Adipocyte (in vitro differentiated cells): ENCODE measurements around the gene CDYL2.
"Not testable (repeated sequence)": the region's sequence is repeated elsewhere in the genome, so short reads cannot be mapped to it uniquely, and the experiment has no call there.

ENCODE experiments used
- DNase-seq: peaks from one replicate; pipeline ENCODE4 v3.0.0-alpha.2; 2015; ENCODE audit warnings: low read depth
- H3K27me3 ChIP-seq: replicated peaks from 2 replicates; pipeline ENCODE4 v1.7.0; 2013; ENCODE audit warnings: mild to moderate bottlenecking, low read length, moderate library complexity; ENCODE audit not compliant: control insufficient read depth, insufficient read depth
- H3K36me3 ChIP-seq: 2 replicates; pipeline ENCODE4 v1.7.0; 2013; ENCODE audit warnings: low read length, mild to moderate bottlenecking, moderate library complexity; ENCODE audit not compliant: control insufficient read depth, insufficient read depth, severe bottlenecking
- H3K4me1 ChIP-seq: 2 replicates; pipeline ENCODE4 v1.7.0; 2013; ENCODE audit warnings: mild to moderate bottlenecking, low read length, moderate library complexity; ENCODE audit not compliant: control insufficient read depth, insufficient read depth
- H3K4me3 ChIP-seq: 2 replicates; pipeline ENCODE4 v1.7.0; 2013; ENCODE audit warnings: mild to moderate bottlenecking, low read length, moderate library complexity
- H3K9ac ChIP-seq: 2 replicates; pipeline ENCODE4 v1.7.0; 2013; ENCODE audit warnings: mild to moderate bottlenecking, low read length, moderate library complexity
- H3K9me3 ChIP-seq: 2 replicates; pipeline ENCODE4 v1.7.0; 2013; ENCODE audit warnings: mild to moderate bottlenecking, low read length, moderate library complexity; ENCODE audit not compliant: control insufficient read depth

CDYL2 gene

DNA sequence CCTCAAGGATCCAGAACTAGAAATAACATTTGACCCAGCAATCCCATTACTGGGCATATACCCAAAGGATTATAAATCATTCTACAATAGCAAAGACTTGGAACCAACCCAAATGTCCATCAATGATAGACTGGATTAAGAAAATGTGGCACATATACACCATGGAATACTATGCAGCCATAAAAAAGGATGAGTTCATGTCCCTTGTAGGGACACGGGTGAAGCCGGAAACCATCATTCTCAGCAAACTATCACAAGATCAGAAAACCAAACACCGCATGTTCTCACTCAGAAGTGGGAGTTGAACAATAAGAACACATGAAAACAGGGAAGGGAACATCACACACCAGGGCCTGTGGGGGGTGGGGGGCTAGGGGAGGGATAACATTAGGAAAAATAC, 17.8 kb downstream of the CDYL2 start:
- H3K4me1 ChIP-seq, DNase-seq, H3K36me3 ChIP-seq, H3K4me3 ChIP-seq, H3K9ac ChIP-seq, H3K27me3 ChIP-seq: not testable (repeated sequence)
- H3K9me3 ChIP-seq: peaks cover 15% of the 10 kb centered on the region

DNA sequence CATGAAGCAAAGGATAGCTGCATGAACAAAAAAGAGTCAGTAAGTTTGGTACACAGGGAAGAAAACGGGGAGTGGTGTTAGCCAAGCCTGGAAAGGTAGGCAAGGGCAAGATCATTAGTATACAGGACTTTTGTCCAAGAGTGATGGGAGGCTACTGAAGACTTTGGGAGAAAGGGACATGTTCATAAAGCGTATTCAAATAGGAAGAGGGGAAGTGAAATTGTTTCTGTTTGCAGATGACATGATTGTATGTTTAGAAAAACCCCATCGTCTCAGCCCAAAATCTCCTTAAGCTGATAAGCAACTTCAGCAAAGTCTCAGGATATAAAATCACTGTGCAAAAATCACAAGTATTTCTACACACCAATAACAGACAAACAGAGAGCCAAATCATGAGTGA, 19.4 kb downstream of the CDYL2 start:
- H3K4me3 ChIP-seq: no peak overlapping the region
- no peaks in the 10 kb centered on the region for H3K27me3 ChIP-seq
- DNase-seq: no peak
- peaks cover 20% of the 10 kb centered on the region for H3K9me3 ChIP-seq
- peaks cover 6% of the 10 kb centered on the region for H3K4me1 ChIP-seq
- no peaks in the 10 kb centered on the region for H3K36me3 ChIP-seq
- H3K9ac ChIP-seq: no peak overlapping the region

DNA sequence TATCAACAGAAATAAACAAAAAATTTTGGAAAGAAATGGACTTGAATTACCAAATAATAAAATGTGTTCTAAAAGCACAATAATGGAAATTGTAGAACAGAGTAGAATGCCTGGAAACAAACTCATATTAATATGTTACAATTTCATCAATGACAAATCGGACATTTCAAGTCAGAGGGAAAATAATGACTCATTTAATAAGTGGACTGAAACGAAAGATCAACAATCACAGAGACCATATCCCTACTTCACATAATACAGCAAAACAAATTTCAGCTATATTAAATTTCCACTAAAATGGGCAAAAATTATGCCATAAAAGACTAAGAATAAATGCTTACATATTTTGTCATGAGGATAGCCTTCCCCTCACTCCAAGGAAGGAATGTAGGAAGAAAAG, 25.7 kb downstream of the CDYL2 start:
- no peak for DNase-seq
- no peaks in the 10 kb centered on the region for H3K4me1 ChIP-seq
- no peak overlapping the region for H3K9ac ChIP-seq
- peaks cover 20% of the 10 kb centered on the region for H3K9me3 ChIP-seq
- no peak overlapping the region for H3K4me3 ChIP-seq
- no peaks in the 10 kb centered on the region for H3K36me3 ChIP-seq
- H3K27me3 ChIP-seq: no peaks in the 10 kb centered on the region

DNA sequence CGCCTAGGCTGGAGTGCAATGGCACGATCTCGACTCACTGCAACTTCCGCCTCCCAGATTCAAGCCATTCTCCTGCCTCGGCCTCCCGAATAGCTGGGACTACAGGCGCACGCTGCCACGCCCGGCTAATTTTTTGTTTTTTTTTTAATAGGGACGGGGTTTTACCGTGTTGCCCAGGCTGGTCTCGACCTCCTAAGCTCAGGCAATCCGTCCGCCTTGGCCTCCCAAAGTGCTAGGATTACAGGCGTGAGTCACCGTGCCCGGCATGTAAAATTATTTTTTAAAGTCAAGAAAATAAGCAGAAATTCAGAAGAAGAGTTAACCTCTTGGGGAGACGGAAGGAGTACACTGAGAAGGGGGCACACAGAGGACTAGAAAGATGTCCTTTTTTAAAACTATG, 27.5 kb downstream of the CDYL2 start:
- H3K36me3 ChIP-seq: no peaks in the 10 kb centered on the region
- no peak for DNase-seq
- no peaks in the 10 kb centered on the region for H3K4me1 ChIP-seq
- no peaks in the 10 kb centered on the region for H3K27me3 ChIP-seq
- peaks cover 19% of the 10 kb centered on the region for H3K9me3 ChIP-seq
- no peak overlapping the region for H3K9ac ChIP-seq
- H3K4me3 ChIP-seq: no peak overlapping the region

DNA sequence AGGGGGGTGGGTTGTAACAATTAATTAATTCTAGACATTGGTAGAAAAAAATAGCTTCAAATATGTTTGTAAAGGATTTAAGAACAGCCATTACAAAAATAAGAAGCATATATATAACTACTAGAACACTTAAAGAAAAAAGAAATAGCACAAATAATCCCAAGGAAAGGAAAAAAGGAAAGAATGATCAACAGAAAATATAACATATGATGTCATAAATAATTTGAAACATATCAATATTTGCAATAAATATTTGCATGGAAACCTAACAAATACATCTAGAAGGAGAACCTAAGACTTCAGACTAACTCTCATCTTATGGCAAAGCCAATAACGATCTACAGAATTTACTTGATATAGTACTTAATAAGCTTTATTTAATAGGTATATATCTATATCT, 28.9 kb downstream of the CDYL2 start:
- H3K9ac ChIP-seq: no peak overlapping the region

DNA sequence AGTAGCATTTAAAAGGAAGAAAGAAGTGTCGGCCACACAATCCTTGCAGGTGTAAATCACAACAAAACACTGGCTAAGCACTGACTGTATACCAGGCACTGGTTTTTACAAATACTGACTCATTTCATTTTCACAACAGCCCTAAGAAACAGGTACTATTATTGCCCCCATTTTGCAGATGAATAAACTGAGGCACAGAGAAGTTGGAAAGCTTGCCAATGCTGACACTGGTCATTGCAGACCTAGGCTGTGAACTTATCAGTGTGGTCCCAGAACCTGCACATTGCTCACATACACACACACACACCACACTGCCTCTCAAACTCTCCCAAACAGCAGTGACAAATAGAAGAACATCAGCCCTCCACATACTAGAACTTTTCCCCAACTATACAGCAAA, 37.6 kb downstream of the CDYL2 start:
- H3K9ac ChIP-seq: no peak overlapping the region
- H3K27me3 ChIP-seq: no peaks in the 10 kb centered on the region
- DNase-seq: no peak
- no peak overlapping the region for H3K4me3 ChIP-seq
- no peaks in the 10 kb centered on the region for H3K36me3 ChIP-seq
- H3K9me3 ChIP-seq: peaks cover 33% of the 10 kb centered on the region
- no peaks in the 10 kb centered on the region for H3K4me1 ChIP-seq

More for the DNA sequence above, 28.9 kb downstream of the CDYL2 start:
- DNase-seq: no peak
- H3K27me3 ChIP-seq: no peaks in the 10 kb centered on the region
- no peaks in the 10 kb centered on the region for H3K4me1 ChIP-seq
- peaks cover 26% of the 10 kb centered on the region for H3K9me3 ChIP-seq
- H3K4me3 ChIP-seq: no peak overlapping the region
- H3K36me3 ChIP-seq: no peaks in the 10 kb centered on the region

DNA sequence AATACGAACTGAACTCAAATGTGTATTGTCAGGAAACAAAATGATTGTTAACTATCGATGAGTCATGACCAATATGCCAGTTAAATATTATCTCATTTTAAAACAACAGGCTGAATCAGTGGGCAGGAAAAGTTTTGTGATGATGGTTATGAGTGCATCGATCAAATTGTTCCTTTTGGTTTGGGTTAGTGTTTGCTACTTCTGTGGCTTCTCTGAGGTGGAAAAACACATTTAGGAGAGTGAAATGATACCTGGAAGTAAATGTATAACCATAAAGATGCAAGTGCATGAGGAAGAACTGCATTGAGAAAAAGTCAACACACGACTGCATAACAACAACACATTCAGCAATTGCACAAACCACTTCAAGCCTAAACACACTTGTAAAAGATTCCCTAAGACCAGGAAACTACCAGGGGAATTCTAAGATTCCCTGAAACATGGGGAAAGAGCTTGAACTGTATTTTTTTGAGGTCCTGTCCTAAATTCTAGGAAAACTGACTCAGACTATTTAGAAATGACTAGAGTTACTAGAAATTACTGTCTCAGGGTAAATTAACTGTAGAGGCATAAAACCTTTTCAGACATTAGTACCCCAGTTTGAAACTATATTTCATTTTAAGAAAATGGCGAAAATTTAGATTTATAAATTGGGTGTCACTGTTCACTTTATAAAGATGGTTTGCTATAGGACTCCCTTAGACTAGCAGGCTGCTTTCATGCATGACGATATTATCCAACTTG, 44.8 kb downstream of the CDYL2 start:
- no peak for DNase-seq
- Histone ChIP-seq H3K27me3 (no peaks in the 10 kb centered on the region), H3K9ac (no peak overlapping the region), H3K4me1 (peaks cover 9% of the 10 kb centered on the region), H3K9me3 (no peaks in the 10 kb centered on the region), H3K36me3 (no peaks in the 10 kb centered on the region), H3K4me3 (no peak overlapping the region)

DNA sequence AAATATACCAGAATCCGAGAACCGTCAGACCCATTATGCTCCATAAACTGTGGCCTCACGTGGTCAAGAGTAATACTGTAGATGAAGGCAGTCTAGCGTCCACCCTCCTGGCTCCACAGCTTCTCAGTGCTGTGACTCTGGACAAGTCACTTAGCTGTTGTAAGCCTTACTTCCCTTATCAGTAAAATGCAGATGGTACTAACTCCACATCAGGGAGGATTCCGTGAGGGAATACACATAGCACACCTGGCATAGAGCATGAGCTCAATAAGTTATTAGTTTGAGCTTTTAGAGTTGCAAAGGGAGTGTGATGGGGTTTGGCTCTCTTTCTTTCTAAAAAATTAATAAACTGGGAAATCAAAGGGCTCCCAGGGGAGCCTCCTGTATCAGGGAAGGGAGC, 49.9 kb downstream of the CDYL2 start:
- no peak for DNase-seq
- H3K36me3 ChIP-seq: no peaks in the 10 kb centered on the region
- no peak overlapping the region for H3K4me3 ChIP-seq
- H3K9ac ChIP-seq: no peak overlapping the region
- H3K4me1 ChIP-seq: peaks cover 10% of the 10 kb centered on the region
- H3K27me3 ChIP-seq: no peaks in the 10 kb centered on the region
- no peaks in the 10 kb centered on the region for H3K9me3 ChIP-seq

DNA sequence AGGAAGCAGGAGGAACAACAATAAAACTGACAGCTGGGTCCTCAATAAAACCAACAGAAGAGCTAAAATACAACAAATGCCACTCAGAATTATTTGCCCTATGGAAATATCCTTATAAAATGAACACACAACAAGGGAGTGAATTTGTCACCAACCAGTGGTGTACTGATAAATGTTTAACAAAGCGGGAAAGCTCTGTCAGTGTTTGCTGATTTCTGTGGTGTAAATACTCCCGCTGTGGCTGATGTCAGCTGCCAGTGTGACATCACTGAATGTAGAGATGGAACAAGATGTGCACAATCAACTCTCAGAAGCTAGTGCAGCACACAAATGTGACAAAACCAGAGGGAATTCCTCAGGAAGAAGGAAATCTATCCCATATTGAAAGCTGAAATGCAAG, 51.9 kb downstream of the CDYL2 start:
- Histone ChIP-seq H3K4me1 (peaks cover 6% of the 10 kb centered on the region), H3K36me3 (no peaks in the 10 kb centered on the region), H3K4me3 (no peak overlapping the region), H3K9me3 (no peaks in the 10 kb centered on the region), H3K27me3 (no peaks in the 10 kb centered on the region), H3K9ac (no peak overlapping the region)
- no peak for DNase-seq

DNA sequence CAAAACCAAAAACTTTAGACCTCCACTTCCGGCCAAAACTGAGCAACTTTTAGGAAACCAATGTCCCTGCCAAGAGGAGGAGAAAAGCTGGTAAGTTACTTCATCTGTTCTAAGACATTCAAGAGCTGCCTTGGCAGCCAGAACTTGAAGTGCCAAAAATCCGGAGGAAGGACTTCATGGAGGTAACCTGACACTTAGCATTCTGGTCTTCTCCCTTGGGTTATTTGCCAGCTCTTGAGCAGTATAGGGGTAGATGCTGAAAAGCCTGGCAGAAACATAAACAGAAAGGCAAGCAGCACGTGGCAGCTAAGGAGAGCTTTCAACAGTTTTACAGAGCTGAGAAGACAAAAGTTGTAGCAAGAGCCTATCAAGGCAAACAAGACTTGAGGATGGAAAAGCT, 53.2 kb downstream of the CDYL2 start:
- peak; percentile 78 for DNase-seq
- no peaks in the 10 kb centered on the region for H3K27me3 ChIP-seq
- no peaks in the 10 kb centered on the region for H3K9me3 ChIP-seq
- peak overlapping the region; percentile 31 for H3K4me3 ChIP-seq
- H3K4me1 ChIP-seq: peaks cover 15% of the 10 kb centered on the region
- H3K36me3 ChIP-seq: no peaks in the 10 kb centered on the region
- no peak overlapping the region for H3K9ac ChIP-seq

DNA sequence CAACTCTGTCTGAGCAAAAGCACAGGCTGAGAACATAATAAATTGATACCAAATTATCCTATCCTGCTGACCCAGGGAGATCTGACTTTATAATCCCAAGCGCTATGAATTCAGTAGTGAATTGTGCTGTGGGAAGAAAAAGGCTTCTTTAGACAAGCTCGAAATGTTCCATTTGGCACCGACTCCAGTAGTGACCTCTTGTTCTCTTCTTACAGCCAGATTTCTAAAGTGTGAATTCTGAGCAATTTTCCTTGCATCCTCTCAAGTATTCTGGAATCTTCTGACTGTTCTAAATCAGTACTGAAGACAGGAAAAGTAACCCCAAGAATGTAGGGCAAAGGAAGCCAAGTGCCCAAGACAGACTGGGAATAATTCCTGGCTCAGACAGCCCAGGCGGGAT, 58.2 kb downstream of the CDYL2 start:
- no peaks in the 10 kb centered on the region for H3K36me3 ChIP-seq

DNA sequence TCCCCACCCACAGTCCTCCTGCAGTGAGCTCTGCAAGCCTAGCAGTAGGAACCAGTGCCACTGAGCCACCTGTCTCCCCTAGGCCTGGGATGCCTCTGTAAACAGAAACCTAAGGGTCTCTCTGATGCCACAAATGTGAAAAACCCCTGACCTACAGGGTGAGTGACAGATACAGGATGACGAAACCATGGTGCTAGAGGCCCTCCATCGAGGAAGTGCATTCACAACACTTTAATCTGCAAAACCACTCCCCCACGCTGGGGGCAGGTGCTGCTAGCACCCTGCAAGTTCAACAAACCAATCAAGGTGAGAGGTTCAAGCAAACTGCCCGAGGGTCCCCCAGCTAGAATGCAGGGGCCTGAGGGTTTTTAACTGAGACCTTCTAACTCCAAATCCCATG, 59.5 kb downstream of the CDYL2 start:
- H3K4me3 ChIP-seq: no peak overlapping the region
- no peak overlapping the region for H3K9ac ChIP-seq

More for the DNA sequence above, 58.2 kb downstream of the CDYL2 start:
- Histone ChIP-seq H3K4me3 (no peak overlapping the region), H3K27me3 (no peaks in the 10 kb centered on the region), H3K9ac (no peak overlapping the region), H3K9me3 (no peaks in the 10 kb centered on the region), H3K4me1 (peaks cover 19% of the 10 kb centered on the region)
- DNase-seq: no peak

More for the DNA sequence above, 59.5 kb downstream of the CDYL2 start:
- DNase-seq: no peak
- peaks cover 18% of the 10 kb centered on the region for H3K4me1 ChIP-seq
- no peaks in the 10 kb centered on the region for H3K36me3 ChIP-seq
- H3K9me3 ChIP-seq: peaks cover 8% of the 10 kb centered on the region
- H3K27me3 ChIP-seq: no peaks in the 10 kb centered on the region
